Left ventricle myocardium inferior (tissue), 1 donor: ENCODE data around the gene TBL3. TPM values are rescaled to one million over a fixed set of nuclear protein-coding genes. Genes with fewer than 3 reads are reported as not detected.

ENCODE experiments used
- DNase-seq: peaks from one replicate; pipeline ENCODE4 v3.0.0-alpha.2; 2020
- H3K27ac ChIP-seq: fragments of 200-600 bp; replicated peaks from 2 replicates; pipeline ENCODE4 v1.8.0; 2021
- H3K27me3 ChIP-seq: fragments of 200-600 bp; 2 replicates; pipeline ENCODE4 v1.8.0; 2021; ENCODE audit warnings: low read depth
- H3K36me3 ChIP-seq: fragments of 200-600 bp; 2 replicates; pipeline ENCODE4 v1.8.0; 2021
- H3K4me1 ChIP-seq: fragments of 200-600 bp; 2 replicates; pipeline ENCODE4 v1.8.0; 2021
- H3K4me3 ChIP-seq: fragments of 200-600 bp; 2 replicates; pipeline ENCODE4 v1.8.0; 2021; ENCODE audit warnings: mild to moderate bottlenecking, moderate library complexity
- H3K9me3 ChIP-seq: fragments of 200-600 bp; replicated peaks from 2 replicates; pipeline ENCODE4 v1.8.0; 2021
- CTCF ChIP-seq: fragments of 200-600 bp; IDR thresholded peaks from 2 replicates; pipeline ENCODE4 v1.8.0; 2021; ENCODE audit warnings: antibody characterized with exemption, mild to moderate bottlenecking, borderline replicate concordance
- intact Hi-C: fragments of 100-400 bp; cut with micrococcal nuclease; formaldehyde crosslinking; loops from one replicate; pipeline ENCODE4 v1.11.0; 2022
- total RNA-seq: library from RNA; stranded (reverse); fragmentation: NEBNext Ultra II Directional; extraction: Animal tissue kit (Norgen Biotek cat#: 25700); gene quantifications from one replicate; pipeline ENCODE4 v1.2.1, GENCODE V29; 2021
- donor health status: DM: no; HTN: yes; CAD: no; lungs with severe emphysema.

TBL3 gene
- total RNA-seq, 1 donor from 2014 or later = 22.6 TPM

GRCh38 chr16:2002406-2003230, 30.8 kb downstream of the TBL3 start:
- no peak overlapping the region for H3K4me3 ChIP-seq
- H3K27me3 ChIP-seq = no peaks in the 10 kb centered on the region
- peaks cover 57% of the 10 kb centered on the region for H3K36me3 ChIP-seq
- intact Hi-C loops = no loop called here
- DNase-seq = no peak
- no peak overlapping the region for H3K27ac ChIP-seq
- peaks cover 46% of the 10 kb centered on the region for H3K4me1 ChIP-seq
- TF ChIP-seq CTCF = no peak
- H3K9me3 ChIP-seq = no peaks in the 10 kb centered on the region

GRCh38 chr16:2003231-2003826, 31.5 kb downstream of the TBL3 start:
- Histone ChIP-seq H3K9me3 (no peaks in the 10 kb centered on the region), H3K27ac (peak overlapping the region; percentile 71)
- intact Hi-C loops = no loop called here

GRCh38 chr16:2003827-2004641, 32.2 kb downstream of the TBL3 start:
- peak overlapping the region; percentile 53 for H3K4me3 ChIP-seq
- peaks cover 43% of the 10 kb centered on the region for H3K36me3 ChIP-seq
- peak; percentile 90 for DNase-seq
- H3K27me3 ChIP-seq = no peaks in the 10 kb centered on the region
- H3K4me1 ChIP-seq = peaks cover 61% of the 10 kb centered on the region
- intact Hi-C loops = no loop called here
- peak overlapping the region; percentile 71 for H3K27ac ChIP-seq
- H3K9me3 ChIP-seq = no peaks in the 10 kb centered on the region
- TF ChIP-seq CTCF = peak; percentile 98

More at GRCh38 chr16:2003231-2003826, 31.5 kb downstream of the TBL3 start:
- Histone ChIP-seq H3K36me3 (peaks cover 50% of the 10 kb centered on the region), H3K4me1 (peaks cover 53% of the 10 kb centered on the region), H3K27me3 (no peaks in the 10 kb centered on the region), H3K4me3 (no peak overlapping the region)
- no peak for DNase-seq
- TF ChIP-seq CTCF = no peak

- no peak overlapping the region for H3K4me3 ChIP-seq
- H3K9me3 ChIP-seq = no peaks in the 10 kb centered on the region
- H3K27ac ChIP-seq = no peak overlapping the region
- no peak for DNase-seq
- H3K36me3 ChIP-seq = peaks cover 34% of the 10 kb centered on the region
- no peak for TF ChIP-seq CTCF
- no peaks in the 10 kb centered on the region for H3K27me3 ChIP-seq
- intact Hi-C loops = no loop called here
- peaks cover 67% of the 10 kb centered on the region for H3K4me1 ChIP-seq
These were observed 33.1 kb downstream of the TBL3 start for GRCh38 chr16:2004795-2005517.

GRCh38 chr16:2005646-2006045, 33.8 kb downstream of the TBL3 start:
- no peak overlapping the region for H3K4me3 ChIP-seq
- no peak for DNase-seq
- TF ChIP-seq CTCF = no peak
- peaks cover 74% of the 10 kb centered on the region for H3K4me1 ChIP-seq
- intact Hi-C loops = no loop called here
- H3K27ac ChIP-seq = no peak overlapping the region
- no peaks in the 10 kb centered on the region for H3K9me3 ChIP-seq
- no peaks in the 10 kb centered on the region for H3K27me3 ChIP-seq
- peaks cover 28% of the 10 kb centered on the region for H3K36me3 ChIP-seq
